GM12892 (cell line): ENCODE results near the gene CDK16.

ENCODE experiments used
- POLR2A ChIP-seq: IDR thresholded peaks from 2 replicates; pipeline ENCODE4 v1.6.1; 2011; ENCODE audit warnings: low read depth, low read length, control low read depth
- POLR2AphosphoS5 ChIP-seq: IDR thresholded peaks from 2 replicates; pipeline ENCODE4 v1.6.1; 2011; ENCODE audit warnings: low read depth, low read length, control low read depth

GRCh38 chrX:47202877-47203276 is 15.6 kb upstream of the CDK16 start:
- TF ChIP-seq POLR2AphosphoS5 (no peak), POLR2A (no peak)
